GM12873 (cell line): ENCODE measurements around the gene TXNDC5.

ENCODE experiments used
- TF ChIP-seq, protein P1 (sequence below): IDR thresholded peaks from 2 replicates; pipeline ENCODE4 v1.5.1; 2012; ENCODE audit warnings: low read depth, mild to moderate bottlenecking, moderate library complexity, low read length, control low read depth; ENCODE audit not compliant: insufficient read depth; ENCODE audit errors: missing control alignments

Gene TXNDC5

DNA sequence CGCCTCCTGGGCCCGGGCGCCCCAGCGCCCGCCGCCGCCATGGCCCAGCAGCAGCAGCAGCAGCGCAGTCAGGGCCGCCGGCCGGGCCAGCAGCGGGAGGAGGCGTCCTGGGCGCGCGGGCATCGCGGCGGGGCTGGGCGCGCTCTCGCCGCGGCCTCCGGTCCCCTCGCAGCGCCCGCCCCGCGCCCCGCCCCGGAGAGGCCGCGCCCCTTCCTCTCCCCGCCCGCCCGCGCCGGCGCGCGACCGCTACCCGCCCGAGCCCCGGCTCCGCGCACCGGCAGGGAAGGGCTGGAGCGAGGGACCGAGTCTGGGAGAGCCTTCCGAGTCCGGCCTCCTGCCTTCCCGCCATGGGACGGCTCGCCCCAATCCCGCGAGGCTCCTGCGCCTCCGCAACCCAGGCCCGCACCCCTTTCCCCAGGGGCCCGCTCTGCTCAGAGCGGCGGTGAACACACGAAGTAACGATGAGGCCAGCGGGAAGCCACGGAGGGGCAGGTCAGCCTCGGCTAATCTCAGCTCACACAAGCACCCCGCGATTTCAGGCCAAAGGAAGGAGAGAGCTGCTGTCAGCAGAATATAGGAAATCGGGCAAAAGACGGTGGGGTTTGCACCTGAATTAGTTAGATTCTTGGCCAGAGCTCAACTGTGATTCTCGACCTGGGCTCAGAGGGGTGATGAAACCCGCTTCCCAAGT is at the start of gene TXNDC5:
Gene TXNDC5 (minus strand): TSS at position 135 of the 691 bp plus-strand sequence. CDS start 12 bp downstream, at position 123.
- TF ChIP-seq, protein P1, sequence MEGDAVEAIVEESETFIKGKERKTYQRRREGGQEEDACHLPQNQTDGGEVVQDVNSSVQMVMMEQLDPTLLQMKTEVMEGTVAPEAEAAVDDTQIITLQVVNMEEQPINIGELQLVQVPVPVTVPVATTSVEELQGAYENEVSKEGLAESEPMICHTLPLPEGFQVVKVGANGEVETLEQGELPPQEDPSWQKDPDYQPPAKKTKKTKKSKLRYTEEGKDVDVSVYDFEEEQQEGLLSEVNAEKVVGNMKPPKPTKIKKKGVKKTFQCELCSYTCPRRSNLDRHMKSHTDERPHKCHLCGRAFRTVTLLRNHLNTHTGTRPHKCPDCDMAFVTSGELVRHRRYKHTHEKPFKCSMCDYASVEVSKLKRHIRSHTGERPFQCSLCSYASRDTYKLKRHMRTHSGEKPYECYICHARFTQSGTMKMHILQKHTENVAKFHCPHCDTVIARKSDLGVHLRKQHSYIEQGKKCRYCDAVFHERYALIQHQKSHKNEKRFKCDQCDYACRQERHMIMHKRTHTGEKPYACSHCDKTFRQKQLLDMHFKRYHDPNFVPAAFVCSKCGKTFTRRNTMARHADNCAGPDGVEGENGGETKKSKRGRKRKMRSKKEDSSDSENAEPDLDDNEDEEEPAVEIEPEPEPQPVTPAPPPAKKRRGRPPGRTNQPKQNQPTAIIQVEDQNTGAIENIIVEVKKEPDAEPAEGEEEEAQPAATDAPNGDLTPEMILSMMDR = no peak

DNA sequence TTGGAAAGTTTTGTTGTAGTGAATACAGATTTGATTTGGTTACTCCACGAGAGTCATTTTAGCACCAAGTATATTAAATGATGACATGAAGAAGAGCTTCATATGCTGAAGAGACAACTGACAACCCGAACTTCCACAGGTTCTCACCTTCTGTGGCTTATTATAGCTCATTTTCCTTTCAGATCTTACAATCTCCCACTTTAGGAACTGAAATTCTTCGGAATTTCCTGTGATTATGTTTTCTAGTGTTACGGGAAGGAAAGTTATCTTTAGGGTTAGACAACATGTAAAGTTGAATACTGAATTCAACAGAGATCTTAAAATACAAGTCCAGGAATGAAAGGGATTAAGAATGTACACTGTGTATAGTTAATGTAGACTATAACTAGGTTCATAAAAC is 49.6 kb upstream of the TXNDC5 start:
- TF ChIP-seq, protein P1 = no peak

DNA sequence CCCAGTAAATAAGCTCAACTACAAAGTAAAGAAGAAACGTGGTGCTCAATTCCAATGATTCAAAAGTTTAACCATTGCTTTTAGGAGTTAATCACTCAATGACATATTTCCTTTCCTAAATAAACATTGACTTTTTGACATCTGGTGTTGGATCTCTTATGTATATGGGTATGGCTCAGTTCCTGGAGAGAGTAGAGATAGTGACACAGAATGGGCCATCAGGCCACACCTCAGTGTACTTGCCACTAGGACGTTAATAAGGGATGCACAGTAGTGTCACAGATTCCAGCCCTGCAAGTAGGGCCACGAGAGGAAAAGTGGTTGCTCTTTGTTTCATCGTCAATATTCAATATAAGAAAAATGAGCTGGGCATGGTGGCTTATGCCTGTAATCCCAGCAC is 48.9 kb upstream of the TXNDC5 start:
- TF ChIP-seq, protein P1 = no peak

DNA sequence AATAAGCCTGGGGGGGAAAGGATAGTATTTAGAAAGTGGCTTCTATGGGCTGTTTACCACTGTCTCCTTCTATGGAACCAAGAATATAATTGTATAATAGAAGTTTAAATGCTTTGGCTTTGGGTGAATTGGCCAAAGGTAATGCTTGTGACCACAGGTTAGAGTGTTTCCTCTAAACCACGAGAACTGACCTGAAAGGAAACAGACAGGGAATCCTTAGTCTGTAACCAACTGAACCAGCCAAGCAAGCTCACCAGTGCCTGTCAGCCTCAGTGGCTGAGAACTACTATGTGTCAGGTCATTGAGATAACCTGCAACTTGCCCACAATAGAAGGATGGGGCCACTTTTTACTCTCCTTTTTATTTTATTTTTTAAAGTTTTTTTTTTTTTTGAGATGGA is 47.9 kb upstream of the TXNDC5 start:
- TF ChIP-seq, protein P1 = no peak

DNA sequence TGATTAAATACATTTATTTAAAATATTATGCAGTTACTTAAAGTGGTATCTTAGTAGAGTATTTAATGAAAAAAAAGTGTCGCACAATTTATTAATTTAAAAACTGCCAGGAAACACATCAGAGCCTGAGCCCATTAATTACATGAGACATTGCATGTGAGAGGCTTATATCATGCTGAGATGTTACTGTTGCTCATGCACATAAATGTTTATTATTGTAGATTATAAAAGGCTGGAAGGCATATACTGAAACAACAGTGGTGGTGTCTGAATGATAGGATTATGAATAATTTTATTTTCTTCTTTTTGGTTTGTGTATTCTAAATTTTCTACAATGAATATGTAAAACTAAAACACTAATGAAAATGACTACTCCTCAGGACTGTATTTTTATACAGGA is 45.7 kb upstream of the TXNDC5 start:
- TF ChIP-seq, protein P1 = no peak

DNA sequence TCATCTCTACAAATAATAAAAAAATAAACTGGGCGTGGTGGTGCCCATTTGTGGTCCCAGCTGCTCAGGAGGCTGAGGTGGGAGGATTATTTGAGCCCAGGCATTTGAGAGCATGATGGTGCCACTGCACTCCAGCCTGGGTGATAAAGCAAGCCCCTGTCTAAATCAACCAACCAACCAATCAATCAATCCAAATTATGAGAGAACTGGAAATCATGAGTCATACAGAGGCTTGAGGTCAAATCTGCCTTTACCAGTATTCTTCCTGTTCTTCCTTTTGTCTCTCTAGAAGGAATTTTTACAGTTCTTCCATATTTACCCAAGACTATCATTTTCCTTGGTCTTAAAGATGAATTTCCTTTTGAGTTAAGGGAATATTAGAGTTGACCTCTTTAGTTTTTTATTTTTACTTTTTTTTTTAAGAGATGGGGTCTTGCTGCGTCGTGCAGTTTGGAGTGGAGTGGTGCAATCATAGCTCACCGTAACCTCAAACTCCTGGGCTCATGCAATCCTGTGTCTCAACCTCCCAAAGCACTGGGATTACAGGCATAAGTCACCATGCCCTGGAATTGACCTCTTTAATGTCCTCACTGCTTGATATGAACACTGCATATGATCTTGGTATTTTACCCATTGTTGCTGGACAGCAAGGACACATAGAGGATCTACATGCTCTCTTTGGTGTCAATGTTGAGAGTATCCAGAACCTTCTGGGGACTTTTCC is 44.1 kb upstream of the TXNDC5 start:
- TF ChIP-seq, protein P1 = no peak

DNA sequence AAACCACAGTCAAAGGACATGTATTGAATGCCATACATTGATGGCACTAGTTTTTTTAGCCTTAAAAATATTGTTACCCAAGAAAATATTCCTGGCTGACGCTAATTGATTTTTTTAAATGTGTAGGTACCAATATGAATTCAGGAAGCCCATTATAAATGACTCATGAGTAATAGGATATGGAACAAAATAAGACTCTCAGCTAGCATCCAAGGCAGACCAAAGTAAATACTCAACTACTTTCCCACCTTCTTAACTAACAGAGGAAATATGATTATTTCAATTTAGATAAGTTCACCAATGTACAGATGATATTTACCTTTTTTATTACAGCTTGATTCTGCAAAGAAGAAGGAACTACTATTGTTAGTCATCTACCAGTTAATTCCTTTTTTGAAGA is 43.2 kb upstream of the TXNDC5 start:
- TF ChIP-seq, protein P1 = no peak
